Stimulated activated CD4-positive, alpha-beta T cell treated with anti-CD3 and anti-CD28 coated beads, Interleukin-4, amount 100 ng/mL, for 24 hours (primary cell): ENCODE measurements around the gene LASP1NB.
"Not testable (repeated sequence)": the region's sequence is repeated elsewhere in the genome, so short reads cannot be mapped to it uniquely, and the experiment has no call there.

ENCODE experiments used
- DNase-seq: peaks from one replicate; pipeline ENCODE4 v3.0.0-alpha.2; 2020

LASP1NB gene

DNA sequence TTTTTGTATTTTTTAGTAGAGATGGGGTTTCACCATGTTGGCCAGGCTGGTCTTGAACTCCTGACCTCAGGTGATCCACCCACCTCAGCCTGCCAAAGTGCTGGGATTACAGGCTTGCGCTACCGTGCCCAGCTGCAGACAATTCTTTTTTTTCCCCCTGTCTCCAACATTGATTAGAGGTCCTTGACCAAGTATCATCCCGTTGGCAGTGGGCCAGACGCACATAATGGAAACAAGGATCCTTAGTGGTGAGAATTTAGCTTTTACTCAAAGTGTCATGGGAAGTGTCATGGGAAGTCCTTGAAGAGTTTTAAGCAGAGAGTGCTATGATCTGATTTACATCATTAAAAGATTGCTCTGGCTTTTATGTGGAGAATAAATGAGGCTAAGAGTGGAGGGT lies 43.9 kb downstream of the LASP1NB start:
- DNase-seq, result no peak

- DNase-seq, result no peak
Measured at GRCh38 chr17:38970128-38970527, 44.7 kb downstream of the LASP1NB start.

DNA sequence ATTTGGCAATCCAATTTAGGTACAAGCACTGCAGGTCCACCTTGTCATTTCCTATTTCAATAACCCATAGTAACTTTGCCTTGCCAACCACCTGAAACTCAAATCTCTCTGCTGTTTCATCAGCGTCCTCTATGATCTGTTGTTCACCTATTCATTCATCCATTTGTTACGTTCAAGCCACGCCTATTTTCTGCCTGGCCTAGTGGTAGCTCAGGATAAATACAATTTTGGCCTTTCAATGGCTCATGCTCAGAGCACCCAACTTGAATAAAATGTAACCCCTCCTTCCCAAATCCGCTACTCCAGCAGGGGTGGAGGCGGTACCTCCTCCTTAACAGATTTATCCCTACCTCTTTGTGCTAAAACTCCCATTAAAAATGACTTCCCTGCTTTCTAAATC lies 45.4 kb downstream of the LASP1NB start:
- no peak for DNase-seq

- not testable (repeated sequence) for DNase-seq
Measured at GRCh38 chr17:38976187-38976551, 50.8 kb downstream of the LASP1NB start.

DNA sequence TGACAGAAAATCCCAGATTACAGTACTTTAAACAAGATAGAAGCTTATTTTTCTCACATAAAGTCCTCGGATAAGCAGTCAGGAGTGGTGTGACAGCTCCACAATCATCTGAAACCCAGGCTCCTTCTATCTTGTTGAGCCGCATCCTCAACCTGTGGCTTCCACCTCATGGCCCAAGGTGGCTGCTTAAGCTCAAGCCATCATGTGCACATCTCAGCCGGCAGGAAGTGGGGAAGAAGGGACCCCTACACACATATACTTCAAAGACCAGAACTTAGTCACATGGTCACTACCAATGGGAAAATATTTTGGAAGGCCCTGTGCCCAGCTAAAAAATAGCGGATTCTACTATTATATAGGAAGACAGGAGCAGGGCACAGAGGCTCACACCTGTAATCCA lies 52.8 kb downstream of the LASP1NB start:
- DNase-seq, result no peak
